ENCODE data around the gene OGFRL1.

OGFRL1 gene

GRCh38 chr6:71330501-71330900, 41.9 kb downstream of the OGFRL1 start:
- TF ChIP-seq CTCF (IDR thresholded peaks at IDR 0.05; ENCODE audit: insufficient read depth, low read depth, low read length, missing control alignments): no peak
- no peak overlapping the region for H3K4me3 ChIP-seq (ENCODE audit: low read depth, low read length)
- DNase-seq (ENCODE audit: low read depth): no peak

GRCh38 chr6:71332012-71332411, 43.4 kb downstream of the OGFRL1 start:
- TF ChIP-seq CTCF (IDR thresholded peaks at IDR 0.05; ENCODE audit: insufficient read depth, low read depth, low read length, missing control alignments): no peak
- no peak for DNase-seq (ENCODE audit: low read depth)
- no peak overlapping the region for H3K4me3 ChIP-seq (ENCODE audit: low read depth, low read length)

- no peak overlapping the region for H3K4me3 ChIP-seq (ENCODE audit: low read depth, low read length)
- no peak for DNase-seq (ENCODE audit: low read depth)
Measured at GRCh38 chr6:71333050-71333449, 44.4 kb downstream of the OGFRL1 start.

GRCh38 chr6:71333697-71334096, 45.1 kb downstream of the OGFRL1 start:
- TF ChIP-seq CTCF (IDR thresholded peaks at IDR 0.05; ENCODE audit: insufficient read depth, low read depth, low read length, missing control alignments): no peak
- no peak overlapping the region for H3K4me3 ChIP-seq (ENCODE audit: low read depth, low read length)
- no peak for DNase-seq (ENCODE audit: low read depth)

More at GRCh38 chr6:71333050-71333449, 44.4 kb downstream of the OGFRL1 start:
- TF ChIP-seq CTCF (IDR thresholded peaks at IDR 0.05; ENCODE audit: insufficient read depth, low read depth, low read length, missing control alignments): no peak

GRCh38 chr6:71334768-71335167, 46.2 kb downstream of the OGFRL1 start:
- no peak for DNase-seq (ENCODE audit: low read depth)
- H3K4me3 ChIP-seq (ENCODE audit: low read depth, low read length): no peak overlapping the region

GRCh38 chr6:71335544-71335943, 46.9 kb downstream of the OGFRL1 start:
- no peak for DNase-seq (ENCODE audit: low read depth)
- H3K4me3 ChIP-seq (ENCODE audit: low read depth, low read length): no peak overlapping the region
- TF ChIP-seq CTCF (IDR thresholded peaks at IDR 0.05; ENCODE audit: insufficient read depth, low read depth, low read length, missing control alignments): no peak

More at GRCh38 chr6:71334768-71335167, 46.2 kb downstream of the OGFRL1 start:
- TF ChIP-seq CTCF (IDR thresholded peaks at IDR 0.05; ENCODE audit: insufficient read depth, low read depth, low read length, missing control alignments): no peak

GRCh38 chr6:71336901-71337300, 48.3 kb downstream of the OGFRL1 start:
- no peak overlapping the region for H3K4me3 ChIP-seq (ENCODE audit: low read depth, low read length)
- no peak for DNase-seq (ENCODE audit: low read depth)
- TF ChIP-seq CTCF (IDR thresholded peaks at IDR 0.05; ENCODE audit: insufficient read depth, low read depth, low read length, missing control alignments): no peak
